ENCODE measurements around the gene OGFOD3. TPM values are rescaled to one million over a fixed set of nuclear protein-coding genes. Genes with fewer than 3 reads are reported as not detected.
A peak's percentile ranks its signal among the peaks of the same experiment; 100 is the strongest.
"Not testable (repeated sequence)": the region's sequence is repeated elsewhere in the genome, so short reads cannot be mapped to it uniquely, and the experiment has no call there.

The OGFOD3 gene
- total and polyA plus RNA-seq, 5 experiments from 2014 or later = 25.6 to 35.2 (median 32.4) TPM

GRCh38 chr17:82424001-82424862, 5.8 kb upstream of the OGFOD3 start:
- H3K4me1 Mint-ChIP-seq = peaks cover 11 to 33% (median 29%) of the 10 kb centered on the region in 4 donors
- peak overlapping the region in 1 of 10 donors; percentile 90 for H3K27ac Mint-ChIP-seq
- no peaks in the 10 kb centered on the region for H3K27me3 Mint-ChIP-seq
- peaks cover 0 to 43% (median 12%) of the 10 kb centered on the region in 3 donors for H3K36me3 Mint-ChIP-seq
- H3K4me3 Mint-ChIP-seq = no peak overlapping the region
- POLR2A ChIA-PET = interaction anchor here (1.2 kb wide), 1 partner anchor 25 kb away, joined by 5 read pairs; no protein-coding TSS in a partner anchor
- H3K9me3 Mint-ChIP-seq = no peaks in the 10 kb centered on the region
- ATAC-seq (peak in 1 of 2 donors; percentile 50), DNase-seq (peak in 8 of 10 donors; percentile 20 to 51 (median 40))

- POLR2A ChIA-PET = interaction anchor here (0.7 to 3.1 kb wide), 11 partner anchors 10 to 228 kb away, joined by 3 to 16 read pairs (median 4); partner anchors contain the start of genes FOXK2 and NARF
- ATAC-seq (no peak), DNase-seq (peak in 1 of 10 donors; percentile 17)
- Mint-ChIP-seq H3K9me3 (no peaks in the 10 kb centered on the region), H3K4me3 (peak overlapping the region; percentile 65 to 90 (median 84)), H3K36me3 (peaks cover 0 to 39% (median 12%) of the 10 kb centered on the region in 3 donors), H3K27me3 (no peaks in the 10 kb centered on the region), H3K4me1 (peaks cover 9 to 39% (median 34%) of the 10 kb centered on the region in 4 donors), H3K27ac (peak overlapping the region in 9 of 10 donors; percentile 66 to 92 (median 85))
Observed at GRCh38 chr17:82419540-82419939, 1.2 kb upstream of the OGFOD3 start.

GRCh38 chr17:82416771-82417170, 1.6 kb downstream of the OGFOD3 start:
- ATAC-seq (no peak), DNase-seq (no peak)
- POLR2A ChIA-PET = interaction anchor here (0.6 to 3.1 kb wide), 6 partner anchors 32 to 87 kb away, joined by 3 to 16 read pairs (median 4); partner anchors contain the start of gene NARF
- H3K27ac Mint-ChIP-seq = no peak overlapping the region
- H3K9me3 Mint-ChIP-seq = no peaks in the 10 kb centered on the region
- peaks cover 0 to 35% (median 9%) of the 10 kb centered on the region in 3 donors for H3K36me3 Mint-ChIP-seq
- H3K27me3 Mint-ChIP-seq = no peaks in the 10 kb centered on the region
- peaks cover 12 to 34% (median 30%) of the 10 kb centered on the region in 4 donors for H3K4me1 Mint-ChIP-seq
- H3K4me3 Mint-ChIP-seq = no peak overlapping the region

DNA sequence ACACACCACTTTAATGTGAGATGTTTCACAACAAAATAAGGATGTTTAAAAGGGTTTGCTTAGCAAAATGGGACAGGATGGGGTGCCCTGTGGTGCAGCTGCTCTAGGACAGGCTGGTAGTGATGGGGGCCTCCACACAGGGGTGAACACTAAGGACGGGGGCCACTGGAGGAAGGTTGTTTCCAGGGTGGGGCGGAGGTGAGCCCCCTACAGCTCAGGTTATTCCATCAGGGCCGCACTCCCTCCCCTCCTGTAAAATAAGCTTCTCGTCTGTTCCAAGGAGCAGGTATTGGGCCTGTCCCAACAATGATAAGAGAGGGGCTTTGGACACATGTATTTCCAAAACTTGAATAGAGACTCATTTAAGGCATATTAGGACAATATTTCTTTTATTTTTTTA, 2.1 kb downstream of the OGFOD3 start:
- H3K4me1 Mint-ChIP-seq = peaks cover 12 to 34% (median 30%) of the 10 kb centered on the region in 4 donors
- peaks cover 0 to 33% (median 6%) of the 10 kb centered on the region in 3 donors for H3K36me3 Mint-ChIP-seq
- H3K27ac Mint-ChIP-seq = no peak overlapping the region
- no peaks in the 10 kb centered on the region for H3K9me3 Mint-ChIP-seq
- H3K27me3 Mint-ChIP-seq = no peaks in the 10 kb centered on the region
- no peak for DNase-seq
- POLR2A ChIA-PET = interaction anchor here (1.1 kb wide), 1 partner anchor 79 kb away, joined by 3 read pairs; no protein-coding TSS in a partner anchor
- H3K4me3 Mint-ChIP-seq = peak overlapping the region in 2 of 10 donors; percentile 20 to 43
- ATAC-seq = no peak

DNA sequence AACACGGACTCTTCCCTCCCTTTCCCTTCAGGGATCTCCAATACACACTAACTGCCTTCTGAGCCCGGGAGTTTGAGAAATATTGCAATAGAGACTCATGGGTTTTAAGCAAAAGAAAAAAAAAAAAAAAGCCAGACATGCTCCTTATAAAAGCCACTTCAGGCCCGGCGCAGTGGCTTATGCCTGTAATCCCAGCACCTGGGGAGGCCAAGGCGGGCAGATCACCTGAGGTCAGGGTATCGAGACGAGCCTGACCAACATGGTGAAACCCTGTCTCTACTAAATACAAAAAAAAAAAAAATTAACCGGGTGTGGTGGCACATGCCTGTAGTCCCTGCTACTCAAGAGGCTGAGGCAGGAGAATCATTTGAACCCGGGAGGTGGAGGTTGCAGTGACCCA, 2.6 kb downstream of the OGFOD3 start:
- Mint-ChIP-seq H3K36me3 (peaks cover 0 to 29% (median 3%) of the 10 kb centered on the region in 3 donors), H3K4me1 (peaks cover 12 to 34% (median 30%) of the 10 kb centered on the region in 4 donors), H3K27ac (no peak overlapping the region), H3K9me3 (no peaks in the 10 kb centered on the region), H3K4me3 (peak overlapping the region in 1 of 10 donors; percentile 73), H3K27me3 (no peaks in the 10 kb centered on the region)
- DNase-seq (no peak), ATAC-seq (no peak)
- POLR2A ChIA-PET = interaction anchor here (1.1 kb wide), 1 partner anchor 79 kb away, joined by 3 read pairs; no protein-coding TSS in a partner anchor

DNA sequence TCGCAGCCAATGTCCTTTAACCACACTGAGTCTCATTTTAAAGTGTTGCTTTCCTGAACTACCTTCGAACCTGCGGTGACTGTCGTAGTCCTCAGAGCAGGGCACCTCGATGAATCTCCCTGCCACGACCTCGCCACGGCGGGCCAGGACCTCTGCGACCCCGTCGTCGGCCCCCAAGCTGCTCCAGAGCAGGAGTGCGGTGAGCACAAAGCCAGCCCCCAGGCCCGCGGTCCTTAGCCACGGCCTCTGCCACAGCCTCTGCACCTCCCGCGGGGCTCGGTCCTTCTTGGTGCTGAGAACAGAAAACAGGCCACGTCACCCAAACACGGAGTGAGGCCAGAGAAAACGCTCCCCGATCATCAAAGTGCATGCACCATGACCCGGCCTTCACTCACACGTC, 3.0 kb downstream of the OGFOD3 start:
- peaks cover 12 to 33% (median 29%) of the 10 kb centered on the region in 4 donors for H3K4me1 Mint-ChIP-seq
- H3K27me3 Mint-ChIP-seq = no peaks in the 10 kb centered on the region
- POLR2A ChIA-PET = no interaction called here
- no peak for DNase-seq
- H3K4me3 Mint-ChIP-seq = peak overlapping the region in 4 of 10 donors; percentile 23 to 73 (median 36)
- no peak for ATAC-seq
- H3K9me3 Mint-ChIP-seq = no peaks in the 10 kb centered on the region
- H3K36me3 Mint-ChIP-seq = peaks cover 0 to 27% (median 3%) of the 10 kb centered on the region in 3 donors
- H3K27ac Mint-ChIP-seq = peak overlapping the region in 1 of 10 donors; percentile 44

DNA sequence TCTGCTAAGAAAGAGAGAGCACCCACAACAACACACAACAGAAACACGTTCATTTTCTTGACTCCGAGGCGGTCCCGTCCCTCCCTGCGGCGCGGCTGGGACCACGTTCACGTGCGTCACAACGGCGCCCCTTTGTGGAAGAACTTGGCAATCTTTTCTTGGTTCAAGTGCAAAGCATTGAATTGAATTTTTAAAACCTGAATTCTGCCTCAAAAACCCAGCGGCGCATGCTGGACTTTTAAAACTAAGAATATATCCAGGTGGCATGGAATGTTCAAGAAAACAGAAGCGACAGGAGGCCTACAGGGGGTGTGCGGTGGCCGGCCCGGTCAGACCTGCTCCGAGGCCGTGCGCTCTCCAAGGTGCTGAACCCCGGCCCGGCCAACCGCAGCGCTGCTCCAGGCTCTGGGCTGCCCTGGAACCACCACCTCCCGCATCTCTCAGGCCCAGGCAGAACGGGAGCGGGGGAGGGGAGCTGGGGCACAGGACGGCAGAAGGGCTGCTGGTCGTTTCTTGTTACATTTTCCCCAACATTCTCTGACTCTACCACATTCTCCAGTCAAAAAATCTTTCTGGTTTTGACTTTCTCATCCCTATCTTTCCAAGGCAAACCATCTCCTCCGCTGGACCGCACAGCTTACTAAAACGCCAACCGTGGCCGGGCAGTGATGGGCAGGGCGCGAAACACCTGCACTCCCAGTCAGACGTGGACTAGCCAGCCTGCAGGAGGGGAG, 3.7 kb downstream of the OGFOD3 start:
- Mint-ChIP-seq H3K4me1 (peaks cover 10 to 27% (median 23%) of the 10 kb centered on the region in 4 donors), H3K27me3 (no peaks in the 10 kb centered on the region), H3K27ac (peak overlapping the region in 3 of 10 donors; percentile 56 to 78 (median 72)), H3K36me3 (peaks cover 0 to 24% (median 0%) of the 10 kb centered on the region in 3 donors), H3K9me3 (no peaks in the 10 kb centered on the region), H3K4me3 (peak overlapping the region in 7 of 10 donors; percentile 4 to 45 (median 30))
- ATAC-seq (peak; percentile 23 to 25), DNase-seq (peak; percentile 52 to 83 (median 66))
- POLR2A ChIA-PET = no interaction called here

DNA sequence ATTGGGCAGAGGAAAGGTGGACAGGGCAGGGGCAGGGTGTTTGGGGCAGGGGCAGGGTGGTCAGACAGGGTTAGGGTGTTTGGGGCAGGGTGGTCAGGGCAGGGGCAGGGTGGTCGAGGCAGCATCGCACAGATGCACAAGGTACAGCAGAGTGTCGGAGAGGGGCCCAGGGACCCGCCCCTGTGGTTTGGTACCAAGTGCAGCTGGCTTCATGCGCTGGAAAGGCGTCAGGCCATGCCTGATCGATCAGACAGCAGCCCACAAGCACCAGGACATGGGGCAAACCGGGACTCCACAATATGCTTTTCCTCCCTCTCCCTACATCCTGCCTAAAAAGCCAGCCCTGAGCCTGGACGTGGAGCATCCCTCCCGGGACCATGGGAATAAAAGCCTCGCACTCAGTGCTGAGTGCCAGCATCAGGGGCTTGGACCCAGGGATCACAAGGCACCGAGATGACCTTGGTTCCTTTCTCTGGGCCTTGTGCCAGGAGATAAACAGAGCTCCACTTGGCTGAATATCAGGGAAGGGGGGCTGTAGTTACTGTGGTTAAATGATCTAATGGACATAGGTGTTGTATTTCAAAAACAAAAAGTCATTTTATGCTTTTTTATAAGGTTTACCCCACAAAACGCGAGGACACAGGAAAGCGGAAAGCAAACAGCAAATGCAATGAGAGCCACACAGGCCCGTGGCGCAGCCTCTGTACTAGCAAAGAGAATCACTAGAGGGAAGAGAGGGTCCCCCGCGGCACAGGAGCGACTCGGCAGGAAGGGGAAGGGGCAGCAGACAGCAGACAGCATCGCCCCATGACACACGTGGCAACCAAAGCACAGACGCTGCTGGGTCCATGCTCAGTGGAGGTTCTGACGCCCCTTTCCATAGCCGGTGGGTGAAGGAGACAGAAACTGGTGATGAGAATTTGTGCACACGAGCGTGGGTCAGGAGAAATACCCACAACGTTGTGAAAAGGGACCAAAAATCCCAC, 5.6 kb downstream of the OGFOD3 start:
- Mint-ChIP-seq H3K27me3 (no peaks in the 10 kb centered on the region), H3K36me3 (peaks cover 0 to 39% (median 4%) of the 10 kb centered on the region in 3 donors), H3K4me3 (no peak overlapping the region), H3K9me3 (no peaks in the 10 kb centered on the region), H3K4me1 (peaks cover 10 to 19% (median 16%) of the 10 kb centered on the region in 4 donors), H3K27ac (no peak overlapping the region)
- POLR2A ChIA-PET = no interaction called here
- DNase-seq (no peak), ATAC-seq (no peak)

GRCh38 chr17:82412081-82412480, 6.3 kb downstream of the OGFOD3 start:
- not testable (repeated sequence) for H3K4me3 Mint-ChIP-seq
- H3K36me3 Mint-ChIP-seq = peaks cover 0 to 46% (median 4%) of the 10 kb centered on the region in 3 donors

GRCh38 chr17:82411396-82412053, 6.9 kb downstream of the OGFOD3 start:
- no peak for DNase-seq
- Mint-ChIP-seq H3K27ac (no peak overlapping the region), H3K9me3 (no peaks in the 10 kb centered on the region), H3K4me3 (no peak overlapping the region), H3K4me1 (peaks cover 11 to 16% (median 13%) of the 10 kb centered on the region in 4 donors), H3K36me3 (peaks cover 0 to 46% (median 4%) of the 10 kb centered on the region in 3 donors), H3K27me3 (no peaks in the 10 kb centered on the region)
- ATAC-seq = no peak
- POLR2A ChIA-PET = interaction anchor here (0.7 kb wide), 1 partner anchor 55 kb away, joined by 4 read pairs; no protein-coding TSS in a partner anchor

More at GRCh38 chr17:82412081-82412480, 6.3 kb downstream of the OGFOD3 start:
- H3K27ac Mint-ChIP-seq, POLR2A ChIA-PET, H3K27me3 Mint-ChIP-seq, H3K9me3 Mint-ChIP-seq, ATAC-seq, DNase-seq: not testable (repeated sequence)
- H3K4me1 Mint-ChIP-seq = peaks cover 11 to 16% (median 13%) of the 10 kb centered on the region in 4 donors
